Measurements from ENCODE around the gene OPRL1. TPM values are rescaled to one million over a fixed set of nuclear protein-coding genes. Genes with fewer than 3 reads are reported as not detected.

The OPRL1 gene
- total RNA-seq, 2 donors from 2014 or later: 1.5 to 2.9 TPM

- peaks cover 0 to 13% of the 10 kb centered on the region in 2 donors for H3K36me3 ChIP-seq
These were observed 45.8 kb upstream of the OPRL1 start for GRCh38 chr20:64033981-64034493.

DNA sequence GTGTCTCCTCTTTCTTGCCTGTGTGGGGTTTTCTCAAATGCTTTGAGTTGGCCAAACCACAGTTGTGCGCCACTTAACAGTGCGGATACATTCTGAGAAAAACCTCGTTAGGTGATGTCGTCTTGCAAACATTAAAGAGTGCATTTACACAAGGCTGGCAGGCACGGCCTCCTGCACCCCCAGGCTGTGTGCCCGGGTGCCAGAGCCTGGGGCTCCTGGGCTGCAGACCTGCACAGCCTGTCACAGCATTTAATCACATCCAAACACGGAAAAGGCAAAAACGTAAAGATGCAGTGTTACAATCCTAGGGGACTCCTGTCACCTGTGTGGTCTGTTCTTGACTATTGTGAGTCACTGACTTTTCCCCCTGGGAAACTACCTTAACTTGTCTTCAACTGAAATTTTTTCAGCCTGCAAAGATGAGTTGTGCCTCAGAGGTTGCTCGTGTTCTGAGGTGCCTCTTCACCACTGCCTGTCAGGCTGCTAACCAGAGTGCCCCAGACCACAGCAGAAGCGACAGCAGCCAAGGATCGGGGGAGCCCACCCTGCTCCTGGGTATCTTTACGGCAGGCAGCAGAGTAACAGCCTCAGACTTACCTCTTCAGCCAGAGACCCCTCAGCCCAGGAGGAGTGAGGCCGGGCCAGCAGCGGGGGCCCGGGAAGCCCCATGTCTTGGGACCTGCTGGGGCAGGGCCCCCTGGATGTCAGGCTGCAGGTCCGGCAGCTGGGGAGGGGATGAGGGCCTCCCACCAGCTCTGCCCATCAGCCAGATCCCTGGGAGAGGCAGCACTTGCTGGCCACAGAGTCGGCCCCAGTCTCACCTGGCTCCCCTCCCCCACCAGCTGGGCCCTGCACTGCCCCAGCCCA lies 44.6 kb upstream of the OPRL1 start:
- Histone ChIP-seq H3K27ac (no peak overlapping the region), H3K36me3 (no peaks in the 10 kb centered on the region), H3K4me1 (replicated peaks) (peaks cover 3% of the 10 kb centered on the region), H3K9me3 (no peaks in the 10 kb centered on the region), H3K27me3 (replicated peaks; ENCODE audit: insufficient read depth) (no peaks in the 10 kb centered on the region), H3K4me3 (no peak overlapping the region)
- 75% methylated on average over 17 of the region's 17 CpGs for whole genome bisulfite sequencing
- intact Hi-C loops (cut with DNase I): no loop called here
- TF ChIP-seq POLR2A (IDR thresholded peaks at IDR 0.05) (no peak), POLR2AphosphoS5 (IDR thresholded peaks at IDR 0.05) (no peak)
- TF ChIP-seq, protein P1, sequence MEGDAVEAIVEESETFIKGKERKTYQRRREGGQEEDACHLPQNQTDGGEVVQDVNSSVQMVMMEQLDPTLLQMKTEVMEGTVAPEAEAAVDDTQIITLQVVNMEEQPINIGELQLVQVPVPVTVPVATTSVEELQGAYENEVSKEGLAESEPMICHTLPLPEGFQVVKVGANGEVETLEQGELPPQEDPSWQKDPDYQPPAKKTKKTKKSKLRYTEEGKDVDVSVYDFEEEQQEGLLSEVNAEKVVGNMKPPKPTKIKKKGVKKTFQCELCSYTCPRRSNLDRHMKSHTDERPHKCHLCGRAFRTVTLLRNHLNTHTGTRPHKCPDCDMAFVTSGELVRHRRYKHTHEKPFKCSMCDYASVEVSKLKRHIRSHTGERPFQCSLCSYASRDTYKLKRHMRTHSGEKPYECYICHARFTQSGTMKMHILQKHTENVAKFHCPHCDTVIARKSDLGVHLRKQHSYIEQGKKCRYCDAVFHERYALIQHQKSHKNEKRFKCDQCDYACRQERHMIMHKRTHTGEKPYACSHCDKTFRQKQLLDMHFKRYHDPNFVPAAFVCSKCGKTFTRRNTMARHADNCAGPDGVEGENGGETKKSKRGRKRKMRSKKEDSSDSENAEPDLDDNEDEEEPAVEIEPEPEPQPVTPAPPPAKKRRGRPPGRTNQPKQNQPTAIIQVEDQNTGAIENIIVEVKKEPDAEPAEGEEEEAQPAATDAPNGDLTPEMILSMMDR (IDR thresholded peaks at IDR 0.05): no peak
- DNase-seq (ENCODE audit: low spot score): no peak

More at GRCh38 chr20:64033981-64034493, 45.8 kb upstream of the OPRL1 start:
- intact Hi-C loops (cut with DNase I): no loop called here
- Histone ChIP-seq H3K27ac (no peak overlapping the region), H3K4me1 (replicated peaks) (peaks cover 3% of the 10 kb centered on the region), H3K4me3 (no peak overlapping the region), H3K27me3 (replicated peaks; ENCODE audit: insufficient read depth) (no peaks in the 10 kb centered on the region), H3K9me3 (no peaks in the 10 kb centered on the region)
- no peak for DNase-seq (ENCODE audit: low spot score)
- 78% methylated on average over 11 of the region's 11 CpGs for whole genome bisulfite sequencing
- TF ChIP-seq POLR2A (IDR thresholded peaks at IDR 0.05) (no peak), POLR2AphosphoS5 (IDR thresholded peaks at IDR 0.05) (no peak)
- TF ChIP-seq, protein P1 (IDR thresholded peaks at IDR 0.05): no peak

GRCh38 chr20:64035933-64036345 lies 43.9 kb upstream of the OPRL1 start, which contains the start of gene C20orf204:
C20orf204 (plus strand) TSS chr20:64036182; CDS start chr20:64036324, 142 bp downstream.
- intact Hi-C loops (cut with DNase I): no loop called here
- Histone ChIP-seq H3K4me3 (no peak within 1 kb of the TSS), H3K27ac (no peak within 1 kb of the TSS), H3K36me3 (no peaks in the 10 kb centered on the region), H3K9me3 (no peaks in the 10 kb centered on the region), H3K27me3 (replicated peaks; ENCODE audit: insufficient read depth) (no peaks in the 10 kb centered on the region), H3K4me1 (replicated peaks) (peaks cover 3% of the 10 kb centered on the region)
- TF ChIP-seq, protein P1 (IDR thresholded peaks at IDR 0.05): no peak
- TF ChIP-seq POLR2A (IDR thresholded peaks at IDR 0.05): no peak
- no peak for TF ChIP-seq POLR2AphosphoS5 (IDR thresholded peaks at IDR 0.05)
- no peak for DNase-seq (ENCODE audit: low spot score)
- WGBS: 83% methylated on average over 10 of the region's 10 CpGs

GRCh38 chr20:64036346-64037198 lies 43.3 kb upstream of the OPRL1 start:
- no peak overlapping the region for H3K4me3 ChIP-seq
- no peak overlapping the region for H3K27ac ChIP-seq
- H3K4me1 ChIP-seq (replicated peaks): peaks cover 3% of the 10 kb centered on the region
- TF ChIP-seq POLR2AphosphoS5 (IDR thresholded peaks at IDR 0.05) (no peak), POLR2A (IDR thresholded peaks at IDR 0.05) (no peak)
- TF ChIP-seq, protein P1 (IDR thresholded peaks at IDR 0.05): no peak
- no peaks in the 10 kb centered on the region for H3K27me3 ChIP-seq (replicated peaks; ENCODE audit: insufficient read depth)
- DNase-seq (ENCODE audit: low spot score): no peak
- WGBS: 79% methylated on average over 15 of the region's 17 CpGs
- H3K9me3 ChIP-seq: no peaks in the 10 kb centered on the region
- H3K36me3 ChIP-seq: no peaks in the 10 kb centered on the region
- intact Hi-C loops (cut with DNase I): no loop called here
